Measurements from ENCODE around the gene BANP.
"Not testable (repeated sequence)": the region's sequence is repeated elsewhere in the genome, so short reads cannot be mapped to it uniquely, and the experiment has no call there.

The BANP gene

DNA sequence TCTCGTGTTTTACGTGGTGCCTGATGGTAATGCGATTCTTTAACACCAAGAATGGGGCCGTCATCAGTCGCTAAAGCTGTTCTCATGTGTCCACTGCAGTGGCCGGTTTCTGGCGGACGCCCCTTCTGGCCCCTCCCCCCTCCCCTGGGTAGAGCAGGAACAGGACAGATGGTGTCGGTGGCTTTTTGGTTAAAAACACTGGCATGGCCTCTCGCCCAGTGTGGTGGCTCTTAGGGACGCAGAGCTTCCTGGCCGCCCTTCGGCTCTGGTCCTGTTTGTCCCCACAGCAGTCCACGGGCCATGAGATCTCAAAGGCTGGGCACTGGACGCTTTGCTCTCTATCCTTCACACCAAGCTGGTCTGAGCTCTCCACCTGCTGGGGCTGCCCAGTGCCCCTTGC is 151.8 kb downstream of the BANP start:
- Histone ChIP-seq H2BK5ac (ENCODE audit: low read depth, low read length, poor library complexity, severe bottlenecking) (no peak overlapping the region), H2AK5ac (ENCODE audit: low read length, severe bottlenecking) (no peak overlapping the region), H2BK15ac (ENCODE audit: low read depth, poor library complexity, severe bottlenecking) (no peak overlapping the region), H3K4me1 (ENCODE audit: control insufficient read depth, insufficient read depth, low read depth, low read length) (peaks cover 5% of the 10 kb centered on the region), H2BK12ac (ENCODE audit: low read length in 2 of 2) (no peak overlapping the region), H2BK120ac (ENCODE audit: low read depth, low read length) (no peak overlapping the region), H4K91ac (ENCODE audit: low read length) (no peak overlapping the region), H3K27ac (ENCODE audit: low read length, poor library complexity, severe bottlenecking) (no peak overlapping the region), H3K4me3 (ENCODE audit: insufficient read depth in 1 of 2, low read depth in 1 of 2, low read length in 2 of 2) (no peak overlapping the region), H3K9ac (ENCODE audit: low read length) (no peak overlapping the region), H3K27me3 (ENCODE audit: control insufficient read depth in 1 of 2, insufficient read depth in 1 of 2, low read length in 2 of 2) (peaks cover 20 to 49% of the 10 kb centered on the region in 2 experiments), H3K18ac (ENCODE audit: low read depth in 1 of 2, low read length in 2 of 2) (no peak overlapping the region), H3K9me3 (ENCODE audit: control insufficient read depth, low read length) (peaks cover 7% of the 10 kb centered on the region), H3K79me1 (replicated peaks; ENCODE audit: low read length, poor library complexity, severe bottlenecking) (no peaks in the 10 kb centered on the region), H4K8ac (ENCODE audit: low read length) (no peak overlapping the region), H3K14ac (ENCODE audit: low read length in 2 of 2) (no peak overlapping the region), H3K4me2 (ENCODE audit: low read length, poor library complexity, severe bottlenecking) (no peak overlapping the region), H3K4ac (ENCODE audit: low read depth in 1 of 2, low read length in 2 of 2) (no peak overlapping the region), H3K23ac (ENCODE audit: low read length in 2 of 2) (no peak overlapping the region), H3K36me3 (ENCODE audit: control insufficient read depth in 1 of 2, insufficient read depth in 2 of 2, low read depth in 1 of 2, low read length in 2 of 2) (no peaks in the 10 kb centered on the region), H2AFZ (ENCODE audit: low read depth, low read length) (no peak overlapping the region)
- no peak for DNase-seq
- 93% methylated on average over 15 of the region's 15 CpGs for WGBS

DNA sequence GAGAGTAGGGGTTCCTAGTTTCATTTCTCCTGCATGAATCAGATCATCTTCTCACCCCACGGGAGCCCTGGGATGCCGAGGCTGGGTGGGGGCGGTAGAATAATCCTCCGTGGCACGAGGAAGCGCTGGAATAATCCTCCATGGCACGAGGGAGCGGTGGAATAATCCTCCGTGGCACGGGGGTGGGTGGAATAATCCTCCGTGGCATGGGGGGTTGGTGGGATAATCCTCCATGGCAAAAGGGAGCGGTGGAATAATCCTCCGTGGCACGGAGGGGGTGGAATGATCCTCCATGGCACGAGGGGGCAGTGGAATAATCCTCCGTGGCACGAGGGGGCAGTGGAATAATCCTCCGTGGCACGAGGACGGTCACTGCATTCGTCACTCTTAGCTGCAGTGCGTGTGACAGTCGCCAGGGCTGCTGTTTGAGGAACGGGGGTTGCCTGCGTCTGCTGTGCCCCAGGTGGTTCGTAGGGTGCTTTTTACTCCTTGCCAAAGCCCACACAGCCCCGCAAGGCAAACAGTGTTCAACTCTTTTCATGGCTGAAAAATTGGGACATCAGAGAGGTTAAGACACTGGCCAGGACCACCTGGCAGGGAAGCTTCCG is 152.5 kb downstream of the BANP start:
- no peak overlapping the region for H2BK5ac ChIP-seq (ENCODE audit: low read depth, low read length, poor library complexity, severe bottlenecking)
- no peak overlapping the region for H3K23ac ChIP-seq (ENCODE audit: low read length in 2 of 2)
- no peak overlapping the region for H4K91ac ChIP-seq (ENCODE audit: low read length)
- no peak for DNase-seq
- peaks cover 20 to 46% of the 10 kb centered on the region in 2 experiments for H3K27me3 ChIP-seq (ENCODE audit: control insufficient read depth in 1 of 2, insufficient read depth in 1 of 2, low read length in 2 of 2)
- no peak overlapping the region for H3K4ac ChIP-seq (ENCODE audit: low read depth in 1 of 2, low read length in 2 of 2)
- WGBS: 91% methylated on average over 28 of the region's 28 CpGs
- no peak overlapping the region for H2AFZ ChIP-seq (ENCODE audit: low read depth, low read length)
- H3K9me3 ChIP-seq (ENCODE audit: control insufficient read depth, low read length): peaks cover under 1% of the 10 kb centered on the region
- H3K27ac ChIP-seq (ENCODE audit: low read length, poor library complexity, severe bottlenecking): no peak overlapping the region
- no peak overlapping the region for H2BK120ac ChIP-seq (ENCODE audit: low read depth, low read length)
- no peak overlapping the region for H2AK5ac ChIP-seq (ENCODE audit: low read length, severe bottlenecking)
- H3K79me1 ChIP-seq (replicated peaks; ENCODE audit: low read length, poor library complexity, severe bottlenecking): no peaks in the 10 kb centered on the region
- H3K4me2 ChIP-seq (ENCODE audit: low read length, poor library complexity, severe bottlenecking): no peak overlapping the region
- H2BK15ac ChIP-seq (ENCODE audit: low read depth, poor library complexity, severe bottlenecking): no peak overlapping the region
- no peak overlapping the region for H3K4me3 ChIP-seq (ENCODE audit: insufficient read depth in 1 of 2, low read depth in 1 of 2, low read length in 2 of 2)
- H3K36me3 ChIP-seq (ENCODE audit: control insufficient read depth in 1 of 2, insufficient read depth in 2 of 2, low read depth in 1 of 2, low read length in 2 of 2): no peaks in the 10 kb centered on the region
- no peak overlapping the region for H3K18ac ChIP-seq (ENCODE audit: low read depth in 1 of 2, low read length in 2 of 2)
- no peak overlapping the region for H4K8ac ChIP-seq (ENCODE audit: low read length)
- H2BK12ac ChIP-seq (ENCODE audit: low read length in 2 of 2): no peak overlapping the region
- H3K9ac ChIP-seq (ENCODE audit: low read length): no peak overlapping the region
- H3K14ac ChIP-seq (ENCODE audit: low read length in 2 of 2): no peak overlapping the region
- peaks cover 5% of the 10 kb centered on the region for H3K4me1 ChIP-seq (ENCODE audit: control insufficient read depth, insufficient read depth, low read depth, low read length)

DNA sequence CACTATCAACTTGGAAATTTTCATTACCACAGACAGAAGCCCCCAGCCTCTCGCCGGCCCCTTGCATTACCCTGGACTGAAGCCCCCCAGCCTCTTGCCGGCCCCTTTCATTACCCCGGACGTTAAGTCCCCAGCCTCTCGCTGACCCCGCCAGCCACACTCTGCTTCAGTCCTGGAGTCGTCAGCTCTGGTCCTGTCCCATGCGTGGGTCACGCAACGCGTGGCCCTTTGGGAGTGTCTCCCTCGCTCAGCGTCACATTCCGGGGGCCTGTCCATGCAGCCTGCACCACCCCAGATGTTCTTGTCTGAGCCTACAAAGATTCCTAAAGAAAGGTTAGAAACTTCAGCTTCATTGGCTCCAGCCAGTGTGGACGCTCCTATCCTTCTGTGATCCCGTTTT is 153.1 kb downstream of the BANP start:
- not testable (repeated sequence) for H2BK120ac ChIP-seq (ENCODE audit: low read depth, low read length); H4K8ac ChIP-seq (ENCODE audit: low read length); DNase-seq; H3K23ac ChIP-seq (ENCODE audit: low read length in 2 of 2); H2BK5ac ChIP-seq (ENCODE audit: low read depth, low read length, poor library complexity, severe bottlenecking); H3K14ac ChIP-seq (ENCODE audit: low read length in 2 of 2); H3K79me1 ChIP-seq (replicated peaks; ENCODE audit: low read length, poor library complexity, severe bottlenecking); H2BK12ac ChIP-seq (ENCODE audit: low read length in 2 of 2); H3K27ac ChIP-seq (ENCODE audit: low read length, poor library complexity, severe bottlenecking); H3K4ac ChIP-seq (ENCODE audit: low read depth in 1 of 2, low read length in 2 of 2); H2AK5ac ChIP-seq (ENCODE audit: low read length, severe bottlenecking); H3K18ac ChIP-seq (ENCODE audit: low read depth in 1 of 2, low read length in 2 of 2); H3K36me3 ChIP-seq (ENCODE audit: control insufficient read depth in 1 of 2, insufficient read depth in 2 of 2, low read depth in 1 of 2, low read length in 2 of 2); H3K4me2 ChIP-seq (ENCODE audit: low read length, poor library complexity, severe bottlenecking); H3K4me3 ChIP-seq (ENCODE audit: insufficient read depth in 1 of 2, low read depth in 1 of 2, low read length in 2 of 2); H3K9ac ChIP-seq (ENCODE audit: low read length); H2BK15ac ChIP-seq (ENCODE audit: low read depth, poor library complexity, severe bottlenecking); H3K4me1 ChIP-seq (ENCODE audit: control insufficient read depth, insufficient read depth, low read depth, low read length); H2AFZ ChIP-seq (ENCODE audit: low read depth, low read length); H3K9me3 ChIP-seq (ENCODE audit: control insufficient read depth, low read length); H4K91ac ChIP-seq (ENCODE audit: low read length)
- peaks cover 20 to 44% of the 10 kb centered on the region in 2 experiments for H3K27me3 ChIP-seq (ENCODE audit: control insufficient read depth in 1 of 2, insufficient read depth in 1 of 2, low read length in 2 of 2)
- WGBS: 93% methylated on average over 17 of the region's 17 CpGs

DNA sequence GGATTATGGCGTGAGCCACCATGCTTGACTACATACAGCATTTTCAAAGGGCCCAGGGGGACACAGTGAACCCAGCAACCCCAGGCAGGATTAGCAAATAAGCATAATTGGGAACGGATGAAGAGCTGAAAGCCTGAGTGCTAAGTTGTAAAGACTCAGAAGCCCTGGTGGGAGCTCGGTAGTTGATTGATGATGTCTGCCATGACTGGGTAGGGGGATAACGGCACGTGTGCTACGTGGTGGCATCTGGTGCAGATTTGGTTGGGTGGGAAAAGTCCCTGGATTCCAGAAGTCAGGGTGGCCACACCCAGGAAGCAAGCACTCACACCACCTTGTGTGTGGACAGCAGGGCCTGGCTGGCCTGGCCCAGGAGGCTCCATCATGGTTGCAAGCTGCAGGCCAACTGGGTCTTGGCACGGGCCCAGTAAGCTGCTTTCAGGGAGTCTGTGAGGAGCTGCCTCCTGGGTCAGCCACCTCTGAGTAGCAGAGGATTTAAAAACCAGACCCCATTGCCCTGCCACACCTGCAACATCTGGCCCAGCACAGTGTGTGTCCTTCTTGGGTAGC is 154.4 kb downstream of the BANP start:
- peaks cover 9 to 31% of the 10 kb centered on the region in 2 experiments for H3K27me3 ChIP-seq (ENCODE audit: control insufficient read depth in 1 of 2, insufficient read depth in 1 of 2, low read length in 2 of 2)
- H2BK12ac ChIP-seq (ENCODE audit: low read length in 2 of 2); H3K4me3 ChIP-seq (ENCODE audit: insufficient read depth in 1 of 2, low read depth in 1 of 2, low read length in 2 of 2); H4K91ac ChIP-seq (ENCODE audit: low read length); H3K79me1 ChIP-seq (replicated peaks; ENCODE audit: low read length, poor library complexity, severe bottlenecking); H2BK120ac ChIP-seq (ENCODE audit: low read depth, low read length); H2BK15ac ChIP-seq (ENCODE audit: low read depth, poor library complexity, severe bottlenecking); H3K9ac ChIP-seq (ENCODE audit: low read length); H3K27ac ChIP-seq (ENCODE audit: low read length, poor library complexity, severe bottlenecking); H3K14ac ChIP-seq (ENCODE audit: low read length in 2 of 2); H2BK5ac ChIP-seq (ENCODE audit: low read depth, low read length, poor library complexity, severe bottlenecking); H3K4me1 ChIP-seq (ENCODE audit: control insufficient read depth, insufficient read depth, low read depth, low read length); H3K18ac ChIP-seq (ENCODE audit: low read depth in 1 of 2, low read length in 2 of 2); H2AFZ ChIP-seq (ENCODE audit: low read depth, low read length); H3K9me3 ChIP-seq (ENCODE audit: control insufficient read depth, low read length); H3K4ac ChIP-seq (ENCODE audit: low read depth in 1 of 2, low read length in 2 of 2); H3K23ac ChIP-seq (ENCODE audit: low read length in 2 of 2); H4K8ac ChIP-seq (ENCODE audit: low read length); DNase-seq; H3K36me3 ChIP-seq (ENCODE audit: control insufficient read depth in 1 of 2, insufficient read depth in 2 of 2, low read depth in 1 of 2, low read length in 2 of 2); H2AK5ac ChIP-seq (ENCODE audit: low read length, severe bottlenecking); H3K4me2 ChIP-seq (ENCODE audit: low read length, poor library complexity, severe bottlenecking): not testable (repeated sequence)
- 91% methylated on average over 6 of the region's 7 CpGs for WGBS

All from mesenchymal stem cell (in vitro differentiated cells and primary cell).